NCI-H2081 (cell line): ENCODE results near the gene CFAP161.

Experiments used
- DNase-seq, 2 experiments: peaks; one replicate each; lab custom pipeline; 2025; lab: John Stamatoyannopoulos, UW

The CFAP161 gene, protein sequence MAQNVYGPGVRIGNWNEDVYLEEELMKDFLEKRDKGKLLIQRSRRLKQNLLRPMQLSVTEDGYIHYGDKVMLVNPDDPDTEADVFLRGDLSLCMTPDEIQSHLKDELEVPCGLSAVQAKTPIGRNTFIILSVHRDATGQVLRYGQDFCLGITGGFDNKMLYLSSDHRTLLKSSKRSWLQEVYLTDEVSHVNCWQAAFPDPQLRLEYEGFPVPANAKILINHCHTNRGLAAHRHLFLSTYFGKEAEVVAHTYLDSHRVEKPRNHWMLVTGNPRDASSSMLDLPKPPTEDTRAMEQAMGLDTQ

DNA sequence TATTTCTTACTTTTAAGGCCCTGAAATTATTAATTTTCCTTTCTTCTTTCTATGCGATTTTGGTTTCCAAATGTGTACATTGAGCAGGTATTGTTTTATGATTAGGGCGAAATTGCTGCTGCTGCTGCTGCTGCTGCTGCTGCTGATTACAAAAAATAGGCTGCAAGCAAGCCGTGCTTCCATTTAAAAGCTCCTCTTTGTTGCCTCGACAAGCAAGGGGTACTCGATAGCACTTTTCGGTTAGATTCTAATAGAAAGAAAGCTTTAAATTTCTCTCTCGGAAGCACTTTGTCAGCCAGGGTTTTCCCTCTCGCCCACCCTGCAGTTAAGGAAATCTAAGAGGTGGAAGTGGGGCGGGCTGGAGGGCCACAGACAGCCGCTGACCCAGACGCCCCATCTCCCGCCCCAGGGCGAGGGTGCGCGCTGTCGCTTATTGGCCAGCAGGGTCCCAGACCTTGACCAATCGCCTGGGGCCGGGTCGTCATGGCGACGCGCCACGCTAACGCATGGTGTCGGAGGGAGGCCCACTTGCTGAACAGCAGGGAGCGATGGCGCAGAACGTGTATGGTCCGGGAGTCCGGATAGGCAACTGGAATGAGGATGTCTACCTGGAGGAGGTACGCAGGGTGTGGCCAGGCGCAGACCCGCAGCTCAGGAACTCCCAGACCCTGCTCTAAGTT, at the start of gene CFAP161:
CFAP161 (plus strand) TSS at position 489 of the 680 bp plus-strand sequence; CDS start at position 549, 60 bp downstream.
- DNase-seq: peak; percentile 81 to 93

DNA sequence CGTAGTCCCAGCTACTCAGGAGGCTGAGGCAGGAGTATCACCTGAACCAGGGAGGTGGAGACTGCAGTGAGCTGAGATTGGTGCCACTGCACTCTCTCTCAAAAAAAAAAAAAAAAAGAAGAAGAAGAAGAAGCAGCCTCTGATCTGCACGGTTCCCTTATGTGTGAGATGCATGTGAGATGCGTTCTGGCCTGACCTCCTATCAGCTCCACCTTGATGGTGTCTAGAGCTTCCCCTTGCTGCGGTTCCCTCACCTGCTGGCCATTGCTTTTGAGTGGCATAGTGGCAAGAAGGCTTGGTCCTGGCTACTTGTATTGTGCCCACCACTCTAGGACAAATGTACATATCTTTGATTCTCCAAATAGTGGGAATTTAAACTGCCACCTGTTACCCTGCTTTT, 49.4 kb upstream of the CFAP161 start:
- no peak for DNase-seq

DNA sequence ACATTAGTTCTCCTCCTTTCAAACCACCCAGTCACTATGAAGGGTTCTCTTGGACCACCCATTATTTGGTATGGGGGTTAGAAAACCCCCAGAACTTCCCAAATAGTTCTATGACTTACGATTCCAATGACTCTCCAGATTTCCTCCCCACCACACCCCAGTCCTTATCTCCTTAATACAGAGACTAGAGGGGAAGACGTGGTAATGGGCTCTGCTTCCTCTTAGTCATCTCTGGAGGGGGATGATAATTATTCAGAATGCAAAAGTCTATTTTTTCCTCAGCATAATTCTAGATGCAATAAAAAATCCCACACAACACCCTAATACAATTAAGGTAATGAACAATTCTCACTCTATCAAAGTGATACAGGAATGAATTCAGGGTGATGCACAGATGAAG, 48.9 kb upstream of the CFAP161 start:
- DNase-seq: no peak

DNA sequence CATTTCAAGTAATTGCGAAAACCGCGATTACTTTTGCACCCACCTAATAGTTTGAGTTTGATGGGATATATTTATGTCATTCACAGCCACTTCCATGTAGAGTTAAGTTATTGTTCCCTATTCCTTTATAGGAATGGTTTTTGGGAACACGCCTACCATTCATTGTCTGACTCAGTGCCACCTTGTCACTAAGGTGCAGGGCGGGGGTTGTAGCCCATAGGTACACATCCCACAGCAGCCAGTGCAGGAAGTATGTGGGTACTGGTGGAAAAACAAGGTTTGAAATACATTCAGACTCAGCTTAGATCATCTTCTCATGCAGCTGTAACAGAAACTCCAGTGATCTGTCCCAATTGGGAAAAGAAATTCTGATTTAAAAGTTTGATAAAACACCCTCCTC, 48.2 kb upstream of the CFAP161 start:
- no peak for DNase-seq

DNA sequence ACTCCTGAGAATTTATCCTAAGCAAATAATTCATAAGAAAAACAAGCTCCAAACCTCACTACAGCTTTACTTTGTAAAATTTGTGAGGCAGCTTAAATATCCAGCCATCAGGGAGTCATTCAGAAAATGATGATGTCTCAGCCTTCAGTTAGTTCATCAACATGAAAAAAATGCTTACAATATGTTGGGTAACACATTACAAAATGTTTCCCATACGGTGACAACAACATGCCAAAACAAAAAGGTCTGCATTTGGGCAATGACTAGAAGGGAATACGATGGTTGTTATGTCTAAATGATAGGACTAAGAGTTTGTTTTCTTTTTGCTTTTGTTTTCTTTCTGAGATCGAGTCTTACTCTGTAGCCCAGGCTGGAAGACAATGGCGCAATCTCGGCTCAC, 47.0 kb upstream of the CFAP161 start:
- no peak for DNase-seq

DNA sequence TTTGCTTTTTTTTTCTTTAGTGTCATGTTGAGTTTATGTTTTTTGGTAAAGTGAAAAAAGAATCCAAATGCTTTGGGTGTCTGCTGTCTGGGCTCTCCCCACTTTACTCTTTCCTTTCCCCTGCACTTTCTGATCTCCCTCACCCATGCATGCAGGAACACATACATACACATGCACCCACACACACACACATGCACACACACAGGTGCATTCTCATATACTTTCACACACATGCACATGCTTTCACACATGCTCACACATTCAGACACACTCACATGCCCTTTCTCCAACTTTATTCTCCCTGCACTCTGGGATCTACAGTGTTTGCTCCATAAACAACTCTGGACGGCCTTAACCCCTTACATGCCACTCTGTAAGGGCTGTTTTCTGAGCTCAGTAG, 46.4 kb upstream of the CFAP161 start:
- DNase-seq: no peak

DNA sequence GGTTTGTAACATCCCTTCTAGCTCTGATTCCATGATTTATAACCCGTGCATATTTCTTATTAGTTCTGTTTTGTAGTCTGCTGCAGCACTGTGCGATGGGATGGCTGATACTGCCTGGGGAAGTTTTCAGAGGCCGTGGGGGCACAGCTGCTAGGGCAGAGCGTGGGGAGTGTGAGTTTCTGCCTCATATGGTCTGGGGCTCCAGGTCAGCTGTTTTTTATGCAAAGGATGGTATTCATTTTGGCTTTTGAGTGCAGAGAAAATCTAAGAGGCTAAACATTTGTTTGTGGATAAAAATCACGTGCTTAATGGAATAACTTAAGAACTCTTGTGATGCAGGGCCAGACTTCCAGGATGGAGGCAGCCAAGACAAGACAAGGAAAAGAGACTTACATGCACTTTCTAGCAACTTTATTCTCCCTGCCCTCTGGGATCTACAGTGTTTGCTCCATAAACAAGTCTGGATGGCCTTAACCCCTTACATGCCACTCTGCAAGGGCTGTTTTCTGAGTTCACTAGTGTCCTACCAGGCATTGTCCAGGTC, 45.5 kb upstream of the CFAP161 start:
- DNase-seq: no peak

DNA sequence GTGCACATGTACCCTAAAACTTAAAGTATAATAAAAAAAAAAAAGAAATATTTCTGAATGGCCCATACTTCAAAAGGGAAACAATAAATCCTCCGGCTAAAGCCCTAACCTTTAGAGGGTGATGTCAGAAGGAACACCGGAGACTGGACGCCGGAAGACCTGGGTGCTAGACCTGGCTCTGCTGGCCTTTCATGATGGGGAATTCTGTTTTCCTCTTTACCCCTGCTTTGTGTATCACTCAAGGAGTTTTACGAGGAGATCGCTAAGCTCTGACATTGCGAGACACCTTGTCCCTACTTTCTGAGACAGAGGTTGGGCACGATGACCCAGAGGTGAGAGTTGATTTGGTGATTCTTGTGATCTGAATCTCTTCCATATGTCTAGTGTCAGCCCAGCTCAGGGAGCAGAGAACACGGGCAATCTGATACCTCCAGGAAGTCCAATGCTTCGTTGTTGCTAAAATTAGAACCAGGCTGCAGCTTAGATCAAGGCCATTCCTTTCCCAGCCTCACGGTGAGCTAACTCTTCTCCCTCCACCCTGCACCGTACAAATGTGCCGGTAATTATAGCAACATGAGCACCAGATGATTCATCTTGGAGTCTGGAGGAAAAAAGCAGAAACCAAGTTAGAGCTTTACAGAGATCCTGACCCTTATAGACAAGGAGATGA, 42.0 kb upstream of the CFAP161 start:
- DNase-seq: no peak

DNA sequence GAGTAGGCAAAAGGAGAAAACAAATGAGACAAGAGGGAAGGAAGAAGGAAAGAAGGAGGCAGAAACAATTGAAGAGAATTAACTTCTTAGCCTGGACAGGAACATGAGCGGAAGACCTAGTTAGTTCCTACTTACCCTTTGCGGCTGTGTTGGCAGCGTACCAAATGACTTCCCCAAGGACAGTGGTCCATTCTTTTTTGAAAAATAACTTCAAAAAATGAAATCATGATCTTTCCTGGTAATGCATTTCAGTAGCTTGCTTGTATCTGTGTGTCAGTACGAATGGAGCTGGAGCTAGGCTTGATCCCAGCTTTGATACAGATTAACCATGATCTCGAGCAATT, 41.5 kb upstream of the CFAP161 start:
- DNase-seq: no peak

DNA sequence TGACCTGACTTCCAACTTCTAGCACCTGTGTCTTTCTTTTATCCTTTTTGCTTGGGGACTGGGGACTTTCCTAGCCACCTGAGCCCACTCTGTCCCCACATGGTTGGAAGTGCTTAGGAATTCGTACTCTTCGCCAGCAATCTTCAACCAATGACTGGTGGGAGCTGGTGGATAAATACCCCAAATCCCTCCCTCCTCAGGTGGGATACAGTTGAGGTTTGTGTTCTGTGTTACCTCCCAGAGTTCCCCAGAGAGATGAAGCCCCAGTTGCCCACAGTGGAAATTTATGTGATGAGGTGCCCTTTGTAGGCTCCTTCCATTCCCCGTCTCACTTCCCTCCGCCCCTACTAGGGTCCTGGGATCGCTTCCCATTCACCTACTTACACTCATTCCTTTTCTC, 40.1 kb upstream of the CFAP161 start:
- DNase-seq: no peak

DNA sequence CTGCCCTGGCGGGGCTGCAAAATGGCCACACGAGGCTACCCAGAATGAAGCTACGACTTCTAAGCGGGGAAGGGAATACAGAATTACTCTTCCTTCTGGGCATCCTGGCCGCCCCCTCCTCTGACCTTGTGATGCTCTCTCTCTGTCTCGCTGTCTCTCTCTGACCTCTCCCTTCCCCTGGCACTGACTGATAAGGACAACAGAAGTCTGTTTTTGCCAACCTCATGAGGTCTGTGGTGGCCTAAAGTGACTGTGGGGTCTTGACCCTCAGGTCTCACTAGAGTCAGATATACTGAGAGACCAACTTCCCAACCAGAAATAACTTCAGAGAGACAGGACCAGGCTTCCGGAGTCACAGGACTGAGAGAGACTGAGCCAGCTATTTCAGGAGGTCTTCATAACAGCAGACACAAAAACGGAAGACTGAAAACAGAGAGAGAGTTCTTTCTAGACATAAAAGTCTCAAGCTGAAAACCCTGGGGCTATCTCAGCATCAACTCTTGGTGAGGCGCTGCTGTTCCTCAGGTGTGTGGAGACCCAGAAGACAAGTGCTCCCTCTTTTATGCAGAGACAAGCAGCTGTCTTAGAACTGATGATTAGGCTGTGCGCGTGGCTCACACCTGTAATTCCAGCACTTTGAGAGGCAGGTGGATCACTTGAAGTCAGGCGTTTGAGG, 38.2 kb upstream of the CFAP161 start:
- DNase-seq: no peak

DNA sequence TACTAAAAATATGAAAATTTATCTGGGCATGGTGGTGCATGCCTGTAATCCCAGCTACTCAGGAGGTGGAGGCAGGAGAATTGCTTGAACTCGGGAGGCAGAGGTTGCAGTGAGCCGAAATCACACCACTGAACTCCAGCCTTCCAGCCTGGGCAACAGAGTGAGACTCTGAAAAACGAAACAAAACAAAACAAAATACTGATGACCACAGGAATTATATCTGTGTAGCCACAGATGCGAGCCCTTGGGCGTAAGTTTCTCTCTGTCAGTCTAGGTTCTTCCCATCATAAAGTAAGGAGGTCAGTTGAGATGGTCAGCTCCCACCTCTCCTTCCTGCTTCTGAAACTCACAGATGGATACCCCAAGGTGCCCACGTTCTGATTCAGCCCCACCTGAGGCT, 37.7 kb upstream of the CFAP161 start:
- no peak for DNase-seq

DNA sequence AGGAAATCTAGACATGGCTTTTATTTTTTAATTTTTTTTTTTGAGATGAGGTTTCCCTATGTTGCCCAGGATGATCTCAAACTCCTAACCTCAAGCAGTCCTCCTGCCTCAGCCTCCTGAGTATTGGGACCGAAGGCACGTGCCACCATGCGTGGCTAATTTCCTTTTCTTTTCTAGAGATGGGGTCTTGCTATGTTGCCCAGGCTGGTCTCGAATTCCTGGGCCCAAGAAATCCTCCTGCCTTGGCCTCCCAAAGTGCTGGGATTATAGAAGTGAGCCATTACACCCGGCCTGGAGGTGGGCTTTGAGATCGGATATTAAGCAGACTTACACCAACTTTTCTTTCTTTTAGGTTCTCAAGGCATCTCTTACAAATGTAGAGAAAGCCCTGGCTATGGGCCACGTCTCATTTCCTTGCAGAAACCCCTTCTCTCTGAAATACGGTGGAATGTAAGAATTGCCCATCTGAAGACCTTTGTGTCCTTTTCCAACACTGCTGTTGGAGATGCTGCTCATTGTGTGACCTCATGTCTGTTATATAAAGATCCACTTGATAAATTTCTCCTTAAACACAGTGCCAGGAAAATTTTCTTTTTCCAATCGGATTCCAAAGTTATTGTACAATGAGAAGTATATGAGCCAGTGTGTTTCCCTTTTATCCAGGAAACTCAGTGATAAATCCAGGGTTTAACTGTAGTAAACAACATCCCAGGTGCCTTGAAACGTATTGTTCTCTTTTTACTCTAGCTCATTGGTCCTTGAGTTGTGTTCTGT, 36.8 kb upstream of the CFAP161 start:
- no peak for DNase-seq

DNA sequence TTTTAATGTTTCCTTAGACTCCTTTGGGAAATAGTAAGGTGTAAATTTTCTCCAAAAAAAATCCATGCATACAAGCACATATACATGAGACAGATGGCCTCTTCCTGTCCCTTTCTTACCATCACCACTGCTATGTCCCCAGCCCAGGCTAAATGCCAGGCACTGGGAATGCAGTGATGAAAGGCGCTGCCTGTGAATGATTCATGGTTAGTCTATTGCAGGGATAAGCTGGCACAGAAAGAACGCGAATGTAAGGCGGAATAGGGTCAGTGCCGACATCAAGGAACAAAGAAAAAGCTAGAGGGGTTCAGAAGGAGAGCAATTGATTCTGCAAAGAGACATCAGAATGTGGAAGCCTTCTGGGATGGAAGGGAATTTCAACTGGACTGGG, 36.2 kb upstream of the CFAP161 start:
- no peak for DNase-seq

DNA sequence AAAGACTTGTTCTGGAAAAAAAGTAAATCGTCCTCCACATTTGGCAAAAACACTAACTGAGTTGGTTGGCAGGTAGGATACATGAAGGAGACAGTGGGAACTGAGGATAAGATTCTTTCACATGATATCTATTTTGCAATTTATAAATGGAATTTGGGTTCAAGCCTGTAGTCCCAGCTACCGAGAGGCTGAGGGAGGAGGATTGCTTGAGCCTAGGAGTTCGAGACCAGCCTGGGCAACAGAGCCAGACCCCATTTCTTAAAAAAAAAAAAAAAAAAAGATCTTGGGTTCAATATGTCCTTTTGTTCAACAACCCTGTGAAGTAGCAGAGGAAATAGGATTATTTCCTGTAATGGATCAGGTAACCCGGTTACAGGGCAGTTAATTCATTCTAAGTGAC, 35.7 kb upstream of the CFAP161 start:
- no peak for DNase-seq

DNA sequence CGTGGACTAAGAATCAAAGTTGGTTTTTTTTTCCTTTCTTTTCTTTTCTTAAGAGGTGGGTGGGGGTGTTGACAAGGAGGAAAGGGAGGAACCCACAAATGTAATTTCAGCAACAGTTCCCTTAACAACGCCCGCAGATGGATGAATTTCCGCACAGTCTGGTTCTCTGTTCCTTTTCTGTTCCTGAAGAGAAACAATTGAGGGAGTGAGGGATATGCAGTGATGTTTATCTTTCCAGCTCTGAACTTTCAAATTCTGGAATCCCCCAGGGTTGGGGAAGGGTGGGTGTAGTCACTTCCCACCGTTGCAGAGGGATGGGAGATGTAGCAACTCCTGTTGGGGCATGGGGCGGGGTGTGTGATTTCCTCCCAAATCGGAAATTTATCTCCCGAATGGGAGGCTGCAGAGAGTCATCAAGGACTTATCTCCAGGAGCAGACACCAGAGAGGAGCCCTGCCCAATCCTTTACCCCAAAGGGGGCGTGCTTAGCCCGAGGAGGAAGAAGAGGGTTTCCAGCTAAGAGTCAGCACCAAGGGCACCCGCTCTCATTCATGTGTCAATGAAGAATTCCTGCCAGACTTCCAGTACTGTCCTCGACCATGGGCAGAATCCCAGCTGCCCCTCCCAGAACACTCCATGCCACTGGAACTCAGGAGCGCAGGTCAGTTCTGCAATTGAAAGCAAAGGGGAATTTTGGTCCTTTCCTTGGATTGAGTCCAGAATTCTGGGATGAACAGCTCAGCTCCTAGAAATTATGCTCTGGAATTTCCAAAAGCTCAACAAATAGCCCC, 35.0 kb upstream of the CFAP161 start:
- no peak for DNase-seq

DNA sequence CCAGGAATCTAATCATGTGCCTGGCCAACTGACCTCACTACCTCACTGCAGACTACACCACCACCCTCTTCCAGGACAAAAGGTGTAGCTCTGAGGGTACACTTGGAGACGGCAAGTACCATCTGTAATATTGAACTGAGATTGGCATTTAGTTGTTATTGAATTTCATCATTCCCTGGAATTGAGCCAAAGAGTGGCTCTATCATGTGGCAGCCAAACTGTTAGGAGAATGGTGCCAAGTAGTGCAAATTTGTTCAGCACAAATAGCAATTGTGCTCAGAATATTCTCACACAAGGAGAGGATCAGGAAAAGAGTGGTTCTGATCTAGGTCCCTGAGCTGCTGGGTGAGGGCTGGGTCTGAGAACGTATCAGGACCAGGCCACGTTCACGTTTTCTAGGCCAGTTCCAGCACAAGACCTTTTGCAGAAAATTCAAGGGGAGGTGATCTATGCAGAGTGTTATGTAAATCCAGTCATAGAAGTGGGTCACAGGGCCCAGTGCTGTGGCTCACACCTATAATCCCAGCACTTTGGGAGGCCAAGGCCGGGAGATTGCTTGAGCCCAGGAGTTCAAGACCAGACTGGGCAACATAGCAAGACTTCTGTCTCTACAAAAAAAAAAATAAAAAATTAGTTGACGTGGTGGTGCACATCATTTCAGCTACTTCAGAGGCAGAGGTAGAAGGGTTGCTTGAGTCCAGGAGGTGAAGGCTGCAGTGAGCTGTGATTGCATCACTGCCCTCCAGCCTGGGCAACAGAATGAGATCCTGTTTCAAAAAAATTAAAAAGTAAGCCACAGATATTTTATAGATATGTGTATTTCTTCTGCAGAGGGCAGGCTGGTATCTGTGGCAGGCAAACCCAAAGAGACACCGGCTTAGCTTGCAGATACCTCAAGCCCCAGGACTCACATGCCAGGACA, 31.9 kb upstream of the CFAP161 start:
- DNase-seq: no peak

DNA sequence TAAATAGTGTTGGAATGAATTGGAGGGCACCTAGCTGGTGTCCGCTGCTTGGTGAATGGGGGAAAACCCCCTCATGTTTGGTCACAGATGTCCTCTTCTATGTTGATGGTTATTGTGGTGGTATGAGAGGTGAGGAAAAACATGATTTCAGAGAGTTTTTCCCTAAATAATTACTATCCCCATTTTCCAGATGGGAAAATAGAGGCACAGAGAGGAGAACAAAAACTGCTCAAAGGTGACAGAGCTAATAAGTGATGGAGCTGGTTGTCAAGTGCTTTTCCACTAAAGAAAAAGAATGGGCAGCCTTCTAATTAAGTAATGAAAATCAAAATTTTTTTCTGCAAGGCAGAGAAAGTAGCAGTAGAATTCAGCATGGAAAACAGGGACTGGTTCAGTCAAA, 30.2 kb upstream of the CFAP161 start:
- no peak for DNase-seq

DNA sequence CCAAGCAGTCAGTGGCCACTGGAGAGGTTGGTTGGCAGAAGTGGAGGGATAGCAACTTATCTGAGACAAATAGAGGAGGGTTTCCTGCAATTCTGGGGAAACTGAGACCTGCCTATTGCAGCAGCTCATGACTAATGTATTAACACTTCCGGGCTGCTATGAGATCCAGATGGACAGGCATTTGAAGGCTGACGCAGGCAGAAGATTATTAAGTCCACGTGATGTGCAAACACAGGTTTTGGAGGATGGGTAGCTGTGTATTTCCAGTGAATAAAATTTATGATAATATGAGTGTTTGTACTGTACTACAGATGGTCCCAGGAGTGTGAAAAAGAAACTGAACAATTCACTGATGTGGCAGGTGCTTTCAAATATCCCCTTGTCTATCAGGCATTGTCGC, 28.5 kb upstream of the CFAP161 start:
- DNase-seq: no peak

DNA sequence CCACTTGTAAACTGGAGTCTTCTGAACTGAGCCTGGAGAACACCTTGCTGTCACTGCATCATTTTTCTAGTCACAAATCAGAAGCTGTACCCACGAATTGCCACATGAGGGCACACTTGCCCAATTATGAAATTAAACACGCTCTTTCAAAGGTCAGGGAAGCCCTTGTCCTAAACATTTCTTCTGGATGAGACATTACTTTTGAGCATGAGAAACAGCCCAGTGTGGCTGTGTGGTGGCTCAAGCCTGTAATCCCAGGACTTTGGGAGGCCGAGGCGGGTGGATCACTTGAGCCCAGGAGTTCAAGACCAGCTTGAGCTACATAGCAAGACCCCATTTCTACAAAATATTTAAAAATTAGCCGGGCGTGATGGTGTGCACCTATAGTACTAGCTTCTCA, 27.5 kb upstream of the CFAP161 start:
- peak; percentile 46 to 67 for DNase-seq
